ENCODE measurements around the gene ZDHHC14. TPM values are rescaled to one million over a fixed set of nuclear protein-coding genes. Genes with fewer than 3 reads are reported as not detected.

ZDHHC14 gene
- total and polyA plus RNA-seq, 2 of the 8 experiments (the other 6 are each of a cell fraction or from before 2014, with no cell fraction given), result 2.9 to 5.3 TPM

DNA sequence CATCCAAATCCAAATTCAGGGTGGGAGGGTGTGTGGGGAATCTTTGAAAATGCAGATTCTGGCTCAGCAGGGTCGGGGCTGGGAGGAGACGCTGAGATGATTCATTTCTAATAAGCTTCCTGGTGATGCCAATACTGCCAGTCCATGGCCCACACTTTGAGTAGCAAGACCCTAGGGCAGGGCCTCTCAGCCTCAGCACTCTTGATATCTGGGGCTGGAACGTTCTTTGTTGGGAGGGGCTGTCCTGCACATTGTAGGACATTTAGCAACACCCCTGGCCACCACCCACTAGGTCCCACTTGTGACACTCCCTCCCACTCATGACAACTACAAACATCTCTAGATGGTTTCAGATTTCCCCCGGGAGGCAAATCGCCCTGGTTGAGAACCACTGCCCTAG, 191.0 kb downstream of the ZDHHC14 start:
- H4K5ac ChIP-seq (ENCODE audit: insufficient read length, low read depth, low read length), result no peak overlapping the region
- H2BK120ac ChIP-seq (replicated peaks; ENCODE audit: low read depth, low read length), result no peak overlapping the region
- no peak overlapping the region for H2AK5ac ChIP-seq (ENCODE audit: low read depth, low read length)
- H3K36me3 ChIP-seq (ENCODE audit: control insufficient read depth in 2 of 4, insufficient read depth in 4 of 4, low read length in 3 of 4), result no peaks in the 10 kb centered on the region
- no peaks in the 10 kb centered on the region for H3K79me2 ChIP-seq (ENCODE audit: control insufficient read depth in 1 of 2, insufficient read depth in 2 of 2, low read length in 2 of 2)
- H3K4me2 ChIP-seq (ENCODE audit: insufficient read depth in 1 of 2, low read depth in 2 of 2, low read length in 2 of 2), result no peak overlapping the region
- no peak overlapping the region for H4K91ac ChIP-seq (replicated peaks; ENCODE audit: insufficient read length, low read length)
- H3K14ac ChIP-seq (ENCODE audit: insufficient read length), result no peak overlapping the region
- H3K27ac ChIP-seq (ENCODE audit: low read depth, low read length), result no peak overlapping the region
- no peak overlapping the region for H3K18ac ChIP-seq (ENCODE audit: extremely low read depth, low read length)
- H3K9me3 ChIP-seq (ENCODE audit: insufficient read depth in 2 of 2, low read depth in 1 of 2, low read length in 1 of 2), result no peaks in the 10 kb centered on the region
- no peaks in the 10 kb centered on the region for H3K23me2 ChIP-seq (ENCODE audit: low read depth, low read length)
- H4K20me1 ChIP-seq (replicated peaks in 1 of 2; ENCODE audit: control insufficient read depth in 1 of 2, insufficient read depth in 2 of 2, low read length in 2 of 2), result no peaks in the 10 kb centered on the region
- DNase-seq (ENCODE audit: low read depth in 1 of 2, low spot score in 2 of 2) (no peak), FAIRE-seq (no peak)
- no peak overlapping the region for H3K9ac ChIP-seq (replicated peaks in 1 of 4; ENCODE audit: extremely low read depth in 1 of 4, low read depth in 3 of 4, low read length in 3 of 4)
- ChIA-PET POLR2A (ENCODE audit: partially characterized antibody) (no interaction called here), CTCF (ENCODE audit: partially characterized antibody) (interaction anchor here (0.8 to 2.2 kb wide), 6 partner anchors 17 to 114 kb away, joined by 3 to 5 read pairs (median 4); no protein-coding TSS in a partner anchor)
- WGBS, 2 experiments (ENCODE audit: extremely low coverage in 1 of 2, insufficient coverage in 1 of 2, insufficient read length in 1 of 2, insufficient replicate concordance in 2 of 2, low coverage in 1 of 2, low lambda C conversion rate in 2 of 2, missing lambda C conversion rate in 1 of 2), result 83% methylated on average over 4 of the region's 5 CpGs; no CpG with 5 or more reads in 1 of the 2 experiments
- H2AFZ ChIP-seq (ENCODE audit: low read length), result no peak overlapping the region
- H3K4me1 ChIP-seq (replicated peaks in 1 of 4; ENCODE audit: control insufficient read depth in 3 of 4, insufficient read depth in 4 of 4, low read length in 3 of 4), result peaks cover 0 to 6% (median 1%) of the 10 kb centered on the region in 4 experiments; a peak in 1 of 7 replicates
- no peaks in the 10 kb centered on the region for H3K79me1 ChIP-seq (ENCODE audit: low read depth, low read length)
- H2BK5ac ChIP-seq (ENCODE audit: low read depth, low read length), result no peak overlapping the region
- no peak overlapping the region for H3K4me3 ChIP-seq (ENCODE audit: extremely low read depth in 1 of 4, insufficient read depth in 2 of 4, low read depth in 3 of 4, low read length in 4 of 4)
- no peak overlapping the region; the same call in 1 of the 2 replicates for H2BK15ac ChIP-seq (ENCODE audit: low read length)
- no peaks in the 10 kb centered on the region for H3K27me3 ChIP-seq (replicated peaks in 1 of 4; ENCODE audit: control insufficient read depth in 3 of 4, extremely low read depth in 1 of 4, insufficient read depth in 3 of 4, low read length in 3 of 4)
- no peak overlapping the region for H2BK20ac ChIP-seq (ENCODE audit: low read length)
- no peak overlapping the region for H3K23ac ChIP-seq (ENCODE audit: insufficient read length)
- no peak overlapping the region for H3K56ac ChIP-seq (replicated peaks; ENCODE audit: insufficient read length, low read depth, low read length)
- H3K4ac ChIP-seq (replicated peaks; ENCODE audit: insufficient read length, low read depth, low read length), result no peak overlapping the region
- no peak overlapping the region; the same call in 1 of the 2 replicates for H4K8ac ChIP-seq (ENCODE audit: extremely low read depth, insufficient read depth, low read length)
- no peak overlapping the region for H2BK12ac ChIP-seq (ENCODE audit: low read depth, low read length)
- TF ChIP-seq PHF8 (conservative IDR thresholded peaks at IDR 0.05; ENCODE audit: low read depth, low read length), result no peak
- TF ChIP-seq SAP30 (IDR thresholded peaks at IDR 0.05; ENCODE audit: insufficient read depth, insufficient replicate concordance, low read length), result no peak
- no peak for TF ChIP-seq MAX (IDR thresholded peaks at IDR 0.05)
- TF ChIP-seq SP4 (IDR thresholded peaks at IDR 0.05; ENCODE audit: low read length), result no peak
- TF ChIP-seq, protein P1, sequence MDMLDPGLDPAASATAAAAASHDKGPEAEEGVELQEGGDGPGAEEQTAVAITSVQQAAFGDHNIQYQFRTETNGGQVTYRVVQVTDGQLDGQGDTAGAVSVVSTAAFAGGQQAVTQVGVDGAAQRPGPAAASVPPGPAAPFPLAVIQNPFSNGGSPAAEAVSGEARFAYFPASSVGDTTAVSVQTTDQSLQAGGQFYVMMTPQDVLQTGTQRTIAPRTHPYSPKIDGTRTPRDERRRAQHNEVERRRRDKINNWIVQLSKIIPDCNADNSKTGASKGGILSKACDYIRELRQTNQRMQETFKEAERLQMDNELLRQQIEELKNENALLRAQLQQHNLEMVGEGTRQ (IDR thresholded peaks at IDR 0.05; ENCODE audit: low read length), result no peak
- no peak for TF ChIP-seq GABPA (IDR thresholded peaks at IDR 0.05; ENCODE audit: borderline replicate concordance, insufficient read depth, low read length)
- TF ChIP-seq RNF2 (IDR thresholded peaks at IDR 0.05; ENCODE audit: borderline replicate concordance, low read depth, low read length, missing control alignments, poor library complexity, severe bottlenecking), result no peak
- no peak for TF ChIP-seq TBP (IDR thresholded peaks at IDR 0.05; ENCODE audit: low read depth, low read length)
- no peak for TF ChIP-seq SP2 (IDR thresholded peaks at IDR 0.05; ENCODE audit: low read length)
- TF ChIP-seq CHD2 (IDR thresholded peaks at IDR 0.05; ENCODE audit: low read length), result no peak
- TF ChIP-seq SRF (IDR thresholded peaks at IDR 0.05; ENCODE audit: low read depth, low read length), result no peak
- no peak for TF ChIP-seq EP300 (IDR thresholded peaks at IDR 0.05; ENCODE audit: borderline replicate concordance in 1 of 2, low read depth in 2 of 2, low read length in 2 of 2)
